HepG2 (cell line): ENCODE data around the gene MRPL9. TPM values are rescaled to one million over a fixed set of nuclear protein-coding genes. Genes with fewer than 3 reads are reported as not detected.

ENCODE experiments used
- ARHGAP35 ChIP-seq: sonication (generic); formaldehyde crosslinking; IDR thresholded peaks from 2 replicates; pipeline ENCODE4 v1.9.0; 2022; ENCODE audit warnings: mild to moderate bottlenecking, inconsistent platforms, moderate library complexity, missing genetic modification reagents, borderline replicate concordance
- ATRX ChIP-seq: sonication (generic); formaldehyde crosslinking; IDR thresholded peaks from 2 replicates; pipeline ENCODE4 v1.4.0; 2020; ENCODE audit warnings: missing genetic modification reagents, borderline replicate concordance
- CHD2 ChIP-seq: IDR thresholded peaks from 2 replicates; pipeline ENCODE4 v1.6.1; 2011; ENCODE audit warnings: low read depth, low read length, improper control_type of control experiment
- GLI4 ChIP-seq: sonication (generic); formaldehyde crosslinking; IDR thresholded peaks from 2 replicates; pipeline ENCODE4 v1.5.1; 2020; ENCODE audit warnings: missing genetic modification reagents, mild to moderate bottlenecking, moderate library complexity, borderline replicate concordance
- HMG20B ChIP-seq: conservative IDR thresholded peaks from 2 replicates; pipeline ENCODE4 v1.6.1; 2016; ENCODE audit warnings: missing genetic modification reagents, missing compliant biosample characterization
- KLF13 ChIP-seq: sonication (generic); formaldehyde crosslinking; IDR thresholded peaks from 2 replicates; pipeline ENCODE4 v1.4.0; 2020; ENCODE audit warnings: mild to moderate bottlenecking, missing genetic modification reagents
- NFIB ChIP-seq: sonication (generic); formaldehyde crosslinking; IDR thresholded peaks from 2 replicates; pipeline ENCODE4 v1.9.0; 2021; ENCODE audit warnings: missing genetic modification reagents, mild to moderate bottlenecking, borderline replicate concordance
- RBAK ChIP-seq: sonication (generic); formaldehyde crosslinking; IDR thresholded peaks from 2 replicates; pipeline ENCODE4 v1.5.1; 2020; ENCODE audit warnings: mild to moderate bottlenecking, missing genetic modification reagents
- THAP11 ChIP-seq: IDR thresholded peaks from 2 replicates; pipeline ENCODE4 v1.6.1; 2016; ENCODE audit warnings: missing biosample characterization, missing genetic modification reagents
- ZBTB1 ChIP-seq: sonication (generic); formaldehyde crosslinking; IDR thresholded peaks from 2 replicates; pipeline ENCODE4 v1.4.0; 2020; ENCODE audit warnings: missing genetic modification reagents, borderline replicate concordance
- ZNF138 ChIP-seq: sonication (generic); formaldehyde crosslinking; IDR thresholded peaks from 2 replicates; pipeline ENCODE4 v1.5.0; 2020; ENCODE audit warnings: mild to moderate bottlenecking, low read depth, missing genetic modification reagents
- ZNF501 ChIP-seq: sonication (generic); formaldehyde crosslinking; IDR thresholded peaks from 2 replicates; pipeline ENCODE4 v1.5.1; 2020; ENCODE audit warnings: mild to moderate bottlenecking, moderate library complexity, missing genetic modification reagents
- ZNF546 ChIP-seq: sonication (generic); formaldehyde crosslinking; conservative IDR thresholded peaks from 2 replicates; pipeline ENCODE4 v1.8.1; 2023; ENCODE audit warnings: mild to moderate bottlenecking, missing genetic modification reagents
- ZNF547 ChIP-seq: sonication (generic); formaldehyde crosslinking; IDR thresholded peaks from 2 replicates; pipeline ENCODE4 v1.5.1; 2020; ENCODE audit warnings: mild to moderate bottlenecking, missing genetic modification reagents
- ZNF556 ChIP-seq: sonication (generic); formaldehyde crosslinking; IDR thresholded peaks from 2 replicates; pipeline ENCODE4 v1.4.0; 2020; ENCODE audit warnings: mild to moderate bottlenecking, missing genetic modification reagents, borderline replicate concordance
- ZNF605 ChIP-seq: sonication (generic); formaldehyde crosslinking; IDR thresholded peaks from 2 replicates; pipeline ENCODE4 v1.8.0; 2022; ENCODE audit warnings: mild to moderate bottlenecking, missing genetic modification reagents
- polyA plus RNA-seq, 8 experiments: library from polyadenylated mRNA; depleted of rRNA in 3 of 8; stranded (reverse) in 7 of 8; unstranded in 1 of 8; fragments of >200 nt; fragmentation: Illumina TruSeq in 4 of 8; extraction: Trizol in 4 of 8; gene quantifications; 2 replicates each; pipeline versions ENCODE4 v1.2.1 to v1.2.3, GENCODE V29; 2011 to 2016; ENCODE audit warnings: low read depth in 4 of 8, missing spikeins in 1 of 8, mixed read lengths in 1 of 8; ENCODE audit not compliant: insufficient read depth in 1 of 8
- total RNA-seq, 5 experiments: library from RNA; depleted of rRNA; stranded (reverse); fragments of >200 nt; fragmentation: Illumina TruSeq; extraction: Trizol; gene quantifications; 2 replicates each; pipeline ENCODE4 v1.2.3, GENCODE V29; 2016; ENCODE audit warnings: low read depth in 1 of 5
- TF ChIP-seq, protein P1 (sequence below): sonication (generic); formaldehyde crosslinking; IDR thresholded peaks from 2 replicates; pipeline ENCODE4 v1.4.0; 2020; ENCODE audit warnings: missing genetic modification reagents, borderline replicate concordance
- TF ChIP-seq, protein P2 (sequence below): sonication (generic); formaldehyde crosslinking; IDR thresholded peaks from 2 replicates; pipeline ENCODE4 v1.9.0; 2021; ENCODE audit warnings: missing genetic modification reagents, borderline replicate concordance
- TF ChIP-seq, protein P3 (sequence below): IDR thresholded peaks from 2 replicates; pipeline ENCODE4 v1.6.1; 2016; ENCODE audit warnings: mild to moderate bottlenecking
- TF ChIP-seq, protein P4 (sequence below): sonication (generic); formaldehyde crosslinking; IDR thresholded peaks from 2 replicates; pipeline ENCODE4 v1.4.0; 2020; ENCODE audit warnings: mild to moderate bottlenecking, missing genetic modification reagents
- TF ChIP-seq, protein P5 (sequence below): sonication (generic); formaldehyde crosslinking; IDR thresholded peaks from 2 replicates; pipeline ENCODE4 v1.8.1; 2023; ENCODE audit warnings: mild to moderate bottlenecking, missing genetic modification reagents

Gene MRPL9
- total and polyA plus RNA-seq, 2 of the 13 experiments (the other 11 are each of a cell fraction or from before 2014, with no cell fraction given): 72.1 to 107 TPM

DNA sequence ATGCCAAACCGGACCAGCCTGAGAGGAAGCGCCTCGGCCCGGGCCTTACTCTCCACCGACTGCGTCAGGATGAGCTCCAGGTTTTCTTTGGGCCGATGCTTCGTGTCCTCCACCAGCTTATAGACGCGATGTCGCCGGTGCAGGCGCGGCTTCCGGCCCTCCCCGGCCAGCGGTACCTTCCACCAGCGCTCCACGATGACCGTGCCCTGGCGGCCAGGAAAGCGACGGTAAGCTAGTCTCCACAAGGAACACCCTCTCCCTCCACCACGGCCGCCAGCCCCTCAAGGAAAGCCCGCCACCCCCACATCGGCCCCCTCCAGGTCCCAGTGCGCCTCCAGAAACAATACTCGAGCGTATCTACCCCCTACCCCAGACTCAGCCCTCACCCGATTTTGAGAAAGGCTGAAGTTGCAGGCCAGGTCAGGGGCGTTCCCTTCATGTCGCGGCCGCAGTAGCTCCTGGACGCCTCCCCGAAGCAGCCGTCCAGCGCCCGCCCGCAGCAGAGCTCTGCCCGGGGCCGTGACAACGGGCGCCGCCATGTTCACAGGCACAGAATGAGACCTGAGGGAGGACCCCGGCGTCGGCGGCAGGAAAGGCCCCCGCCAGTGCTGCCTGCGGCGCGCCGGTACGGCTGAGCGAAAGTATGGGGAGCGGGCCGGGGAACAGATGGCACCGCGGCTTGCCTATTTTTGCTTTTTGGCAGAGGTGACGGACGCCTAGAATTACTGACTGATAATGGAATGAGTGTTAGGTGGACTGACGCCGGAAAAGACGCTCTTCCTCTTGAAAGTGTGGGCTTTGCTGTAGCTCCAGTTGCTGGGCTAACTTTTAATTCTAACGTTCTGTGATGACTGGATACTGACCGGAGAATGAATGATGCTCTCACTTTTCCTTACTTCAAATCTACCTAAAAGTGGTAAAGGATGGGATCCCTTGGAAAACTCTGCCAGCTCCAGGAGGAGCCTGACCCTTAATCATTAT lies at the start of gene MRPL9 (continued):
- TF ChIP-seq GLI4 (CRISPR knock-in tag) (peak; percentile 70; the same call in 1 of the 2 replicates), ZNF138 (CRISPR knock-in tag) (0 out of 2 replicates have a peak, but pooled peaks have one; percentile 19), ZNF501 (CRISPR knock-in tag) (peak; percentile 90), ZNF605 (CRISPR knock-in tag) (peak; percentile 64; the same call in 1 of the 2 replicates), ZBTB1 (CRISPR knock-in tag) (no peak), KLF13 (CRISPR knock-in tag) (no peak), THAP11 (CRISPR knock-in tag) (peak; percentile 92), ATRX (CRISPR knock-in tag) (no peak), CHD2 (no peak), ARHGAP35 (CRISPR knock-in tag) (no peak; the same call in 1 of the 2 replicates), ZNF556 (CRISPR knock-in tag) (peak; percentile 68; the same call in 1 of the 2 replicates), ZNF547 (CRISPR knock-in tag) (peak; percentile 90), RBAK (CRISPR knock-in tag) (no peak), ZNF546 (CRISPR knock-in tag) (0 out of 2 replicates have a peak, but pooled peaks have one; percentile 55), HMG20B (0 out of 2 replicates have a peak, but pooled peaks have one; percentile 48), NFIB (CRISPR knock-in tag) (no peak)
- TF ChIP-seq, protein P1, sequence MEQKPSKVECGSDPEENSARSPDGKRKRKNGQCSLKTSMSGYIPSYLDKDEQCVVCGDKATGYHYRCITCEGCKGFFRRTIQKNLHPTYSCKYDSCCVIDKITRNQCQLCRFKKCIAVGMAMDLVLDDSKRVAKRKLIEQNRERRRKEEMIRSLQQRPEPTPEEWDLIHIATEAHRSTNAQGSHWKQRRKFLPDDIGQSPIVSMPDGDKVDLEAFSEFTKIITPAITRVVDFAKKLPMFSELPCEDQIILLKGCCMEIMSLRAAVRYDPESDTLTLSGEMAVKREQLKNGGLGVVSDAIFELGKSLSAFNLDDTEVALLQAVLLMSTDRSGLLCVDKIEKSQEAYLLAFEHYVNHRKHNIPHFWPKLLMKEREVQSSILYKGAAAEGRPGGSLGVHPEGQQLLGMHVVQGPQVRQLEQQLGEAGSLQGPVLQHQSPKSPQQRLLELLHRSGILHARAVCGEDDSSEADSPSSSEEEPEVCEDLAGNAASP (CRISPR knock-in tag): no peak
- TF ChIP-seq, protein P2, sequence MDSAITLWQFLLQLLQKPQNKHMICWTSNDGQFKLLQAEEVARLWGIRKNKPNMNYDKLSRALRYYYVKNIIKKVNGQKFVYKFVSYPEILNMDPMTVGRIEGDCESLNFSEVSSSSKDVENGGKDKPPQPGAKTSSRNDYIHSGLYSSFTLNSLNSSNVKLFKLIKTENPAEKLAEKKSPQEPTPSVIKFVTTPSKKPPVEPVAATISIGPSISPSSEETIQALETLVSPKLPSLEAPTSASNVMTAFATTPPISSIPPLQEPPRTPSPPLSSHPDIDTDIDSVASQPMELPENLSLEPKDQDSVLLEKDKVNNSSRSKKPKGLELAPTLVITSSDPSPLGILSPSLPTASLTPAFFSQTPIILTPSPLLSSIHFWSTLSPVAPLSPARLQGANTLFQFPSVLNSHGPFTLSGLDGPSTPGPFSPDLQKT: 0 out of 2 replicates have a peak, but pooled peaks have one; percentile 67
- TF ChIP-seq, protein P3, sequence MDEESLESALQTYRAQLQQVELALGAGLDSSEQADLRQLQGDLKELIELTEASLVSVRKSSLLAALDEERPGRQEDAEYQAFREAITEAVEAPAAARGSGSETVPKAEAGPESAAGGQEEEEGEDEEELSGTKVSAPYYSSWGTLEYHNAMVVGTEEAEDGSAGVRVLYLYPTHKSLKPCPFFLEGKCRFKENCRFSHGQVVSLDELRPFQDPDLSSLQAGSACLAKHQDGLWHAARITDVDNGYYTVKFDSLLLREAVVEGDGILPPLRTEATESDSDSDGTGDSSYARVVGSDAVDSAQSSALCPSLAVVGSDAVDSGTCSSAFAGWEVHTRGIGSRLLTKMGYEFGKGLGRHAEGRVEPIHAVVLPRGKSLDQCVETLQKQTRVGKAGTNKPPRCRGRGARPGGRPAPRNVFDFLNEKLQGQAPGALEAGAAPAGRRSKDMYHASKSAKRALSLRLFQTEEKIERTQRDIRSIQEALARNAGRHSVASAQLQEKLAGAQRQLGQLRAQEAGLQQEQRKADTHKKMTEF (CRISPR knock-in tag): peak; percentile 79; the same call in 1 of the 2 replicates
- TF ChIP-seq, protein P4, sequence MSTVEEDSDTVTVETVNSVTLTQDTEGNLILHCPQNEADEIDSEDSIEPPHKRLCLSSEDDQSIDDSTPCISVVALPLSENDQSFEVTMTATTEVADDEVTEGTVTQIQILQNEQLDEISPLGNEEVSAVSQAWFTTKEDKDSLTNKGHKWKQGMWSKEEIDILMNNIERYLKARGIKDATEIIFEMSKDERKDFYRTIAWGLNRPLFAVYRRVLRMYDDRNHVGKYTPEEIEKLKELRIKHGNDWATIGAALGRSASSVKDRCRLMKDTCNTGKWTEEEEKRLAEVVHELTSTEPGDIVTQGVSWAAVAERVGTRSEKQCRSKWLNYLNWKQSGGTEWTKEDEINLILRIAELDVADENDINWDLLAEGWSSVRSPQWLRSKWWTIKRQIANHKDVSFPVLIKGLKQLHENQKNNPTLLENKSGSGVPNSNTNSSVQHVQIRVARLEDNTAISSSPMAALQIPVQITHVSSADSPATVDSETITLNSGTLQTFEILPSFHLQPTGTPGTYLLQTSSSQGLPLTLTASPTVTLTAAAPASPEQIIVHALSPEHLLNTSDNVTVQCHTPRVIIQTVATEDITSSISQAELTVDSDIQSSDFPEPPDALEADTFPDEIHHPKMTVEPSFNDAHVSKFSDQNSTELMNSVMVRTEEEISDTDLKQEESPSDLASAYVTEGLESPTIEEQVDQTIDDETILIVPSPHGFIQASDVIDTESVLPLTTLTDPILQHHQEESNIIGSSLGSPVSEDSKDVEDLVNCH (CRISPR knock-in tag): no peak
- TF ChIP-seq, protein P5, sequence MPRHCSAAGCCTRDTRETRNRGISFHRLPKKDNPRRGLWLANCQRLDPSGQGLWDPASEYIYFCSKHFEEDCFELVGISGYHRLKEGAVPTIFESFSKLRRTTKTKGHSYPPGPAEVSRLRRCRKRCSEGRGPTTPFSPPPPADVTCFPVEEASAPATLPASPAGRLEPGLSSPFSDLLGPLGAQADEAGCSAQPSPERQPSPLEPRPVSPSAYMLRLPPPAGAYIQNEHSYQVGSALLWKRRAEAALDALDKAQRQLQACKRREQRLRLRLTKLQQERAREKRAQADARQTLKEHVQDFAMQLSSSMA (CRISPR knock-in tag): no peak
